Endothelial cell (in vitro differentiated cells): Measurements from ENCODE around the gene EVI5L. TPM values are rescaled to one million over a fixed set of nuclear protein-coding genes. Genes with fewer than 3 reads are reported as not detected.

ENCODE experiments used
- DNase-seq: peaks from one replicate; pipeline ENCODE4 v3.0.0; 2021; ENCODE audit warnings: low spot score
- H3K27ac Mint-ChIP-seq: one replicate; pipeline ENCODE4 v1.8.0; 2021; ENCODE audit warnings: mixed read lengths, inconsistent platforms; ENCODE audit not compliant: unreplicated experiment
- H3K27me3 Mint-ChIP-seq: one replicate; pipeline ENCODE4 v1.8.0; 2021; ENCODE audit warnings: mild to moderate bottlenecking, moderate library complexity, mixed read lengths, inconsistent platforms; ENCODE audit not compliant: unreplicated experiment
- H3K36me3 Mint-ChIP-seq: one replicate; pipeline ENCODE4 v1.8.0; 2021; ENCODE audit warnings: mild to moderate bottlenecking, low read depth, mixed read lengths, inconsistent platforms; ENCODE audit not compliant: unreplicated experiment
- H3K4me1 Mint-ChIP-seq: one replicate; pipeline ENCODE4 v1.8.0; 2021; ENCODE audit warnings: mild to moderate bottlenecking, mixed read lengths, inconsistent platforms; ENCODE audit not compliant: unreplicated experiment
- H3K4me3 Mint-ChIP-seq: one replicate; pipeline ENCODE4 v1.8.0; 2021; ENCODE audit warnings: mild to moderate bottlenecking, mixed read lengths, inconsistent platforms; ENCODE audit not compliant: unreplicated experiment
- H3K9me3 Mint-ChIP-seq: one replicate; pipeline ENCODE4 v1.8.0; 2021; ENCODE audit warnings: mixed read lengths, inconsistent platforms; ENCODE audit not compliant: unreplicated experiment
- total RNA-seq: library from RNA; stranded (reverse); fragmentation: NEBNext Ultra II Directional; extraction: Animal tissue kit (Norgen Biotek cat#: 25700); gene quantifications from one replicate; pipeline ENCODE4 v1.2.1, GENCODE V29; 2021; ENCODE audit not compliant: unreplicated experiment
- TF ChIP-seq, protein P1 (sequence below): fragments of 200-600 bp; sonication (generic); IDR thresholded peaks from one replicate; pipeline ENCODE4 v1.5.0; 2021; ENCODE audit warnings: antibody characterized with exemption; ENCODE audit not compliant: unreplicated experiment

Gene EVI5L
- total RNA-seq, 1 donor from 2014 or later, result 20.4 TPM

DNA sequence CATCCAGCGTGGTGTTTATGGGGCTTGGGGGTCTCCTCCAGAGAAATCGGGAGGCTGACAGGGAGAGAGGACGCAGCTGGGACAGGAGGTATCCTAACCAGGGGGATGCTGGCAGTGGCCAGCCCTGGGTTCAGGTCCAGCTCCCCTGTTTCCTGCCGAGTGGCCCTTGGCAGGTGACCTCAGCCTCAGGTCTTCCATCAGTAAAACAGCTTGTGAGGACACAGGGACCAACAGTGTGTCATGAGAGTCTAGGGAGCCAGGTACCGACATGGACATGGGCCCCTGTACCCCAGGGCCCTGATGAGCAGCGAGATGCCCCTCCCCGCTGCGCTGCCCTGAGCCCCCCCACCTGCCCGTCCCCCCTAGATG is 19.6 kb downstream of the EVI5L start:
- DNase-seq, result no peak
- no peak overlapping the region for H3K4me3 Mint-ChIP-seq
- TF ChIP-seq, protein P1, sequence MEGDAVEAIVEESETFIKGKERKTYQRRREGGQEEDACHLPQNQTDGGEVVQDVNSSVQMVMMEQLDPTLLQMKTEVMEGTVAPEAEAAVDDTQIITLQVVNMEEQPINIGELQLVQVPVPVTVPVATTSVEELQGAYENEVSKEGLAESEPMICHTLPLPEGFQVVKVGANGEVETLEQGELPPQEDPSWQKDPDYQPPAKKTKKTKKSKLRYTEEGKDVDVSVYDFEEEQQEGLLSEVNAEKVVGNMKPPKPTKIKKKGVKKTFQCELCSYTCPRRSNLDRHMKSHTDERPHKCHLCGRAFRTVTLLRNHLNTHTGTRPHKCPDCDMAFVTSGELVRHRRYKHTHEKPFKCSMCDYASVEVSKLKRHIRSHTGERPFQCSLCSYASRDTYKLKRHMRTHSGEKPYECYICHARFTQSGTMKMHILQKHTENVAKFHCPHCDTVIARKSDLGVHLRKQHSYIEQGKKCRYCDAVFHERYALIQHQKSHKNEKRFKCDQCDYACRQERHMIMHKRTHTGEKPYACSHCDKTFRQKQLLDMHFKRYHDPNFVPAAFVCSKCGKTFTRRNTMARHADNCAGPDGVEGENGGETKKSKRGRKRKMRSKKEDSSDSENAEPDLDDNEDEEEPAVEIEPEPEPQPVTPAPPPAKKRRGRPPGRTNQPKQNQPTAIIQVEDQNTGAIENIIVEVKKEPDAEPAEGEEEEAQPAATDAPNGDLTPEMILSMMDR, result no peak
- no peak overlapping the region for H3K27ac Mint-ChIP-seq
- no peaks in the 10 kb centered on the region for H3K36me3 Mint-ChIP-seq
- no peaks in the 10 kb centered on the region for H3K4me1 Mint-ChIP-seq
- no peaks in the 10 kb centered on the region for H3K9me3 Mint-ChIP-seq
- peaks cover 7% of the 10 kb centered on the region for H3K27me3 Mint-ChIP-seq

DNA sequence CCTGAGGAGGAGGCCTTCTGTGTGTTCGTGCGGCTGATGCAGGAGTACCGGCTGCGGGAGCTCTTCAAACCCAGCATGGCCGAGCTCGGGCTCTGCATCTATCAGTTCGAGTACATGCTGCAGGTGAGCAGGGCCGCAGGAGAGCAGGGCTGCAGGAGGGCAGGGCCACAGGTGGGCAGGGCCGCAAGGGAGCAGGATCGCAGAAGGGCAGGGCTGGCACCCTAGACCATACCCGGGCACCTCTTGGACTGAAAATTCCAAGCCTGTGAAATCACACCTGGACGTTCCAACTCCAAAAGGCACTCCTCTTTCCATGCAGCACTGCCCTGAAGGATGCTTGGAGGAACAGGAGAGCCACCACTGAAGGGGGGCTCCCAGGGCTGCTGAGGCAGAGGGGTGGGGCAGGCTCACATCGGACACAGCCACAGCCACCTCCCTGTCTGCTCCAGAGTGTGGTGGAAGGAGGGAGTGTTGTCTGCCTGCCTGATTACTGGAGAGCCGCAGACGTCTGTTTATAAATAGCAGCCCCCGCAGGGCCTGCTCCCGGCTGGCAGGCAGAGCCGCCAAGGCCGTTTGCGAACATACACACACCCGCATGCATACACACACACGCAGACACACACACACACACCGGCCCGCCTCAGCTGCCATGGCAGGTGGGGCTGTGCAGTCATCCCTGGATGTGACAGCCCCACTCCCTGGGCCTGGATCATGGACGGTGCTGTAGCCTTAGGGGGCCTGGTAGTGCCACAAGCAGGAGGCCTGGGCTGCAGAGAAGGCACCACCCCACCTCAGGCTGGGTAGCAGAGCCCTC is 20.2 kb downstream of the EVI5L start:
- H3K36me3 Mint-ChIP-seq, result no peaks in the 10 kb centered on the region
- H3K27me3 Mint-ChIP-seq, result peaks cover 7% of the 10 kb centered on the region
- H3K4me3 Mint-ChIP-seq, result no peak overlapping the region
- H3K9me3 Mint-ChIP-seq, result no peaks in the 10 kb centered on the region
- DNase-seq, result no peak
- no peak overlapping the region for H3K27ac Mint-ChIP-seq
- TF ChIP-seq, protein P1, result no peak
- H3K4me1 Mint-ChIP-seq, result no peaks in the 10 kb centered on the region

DNA sequence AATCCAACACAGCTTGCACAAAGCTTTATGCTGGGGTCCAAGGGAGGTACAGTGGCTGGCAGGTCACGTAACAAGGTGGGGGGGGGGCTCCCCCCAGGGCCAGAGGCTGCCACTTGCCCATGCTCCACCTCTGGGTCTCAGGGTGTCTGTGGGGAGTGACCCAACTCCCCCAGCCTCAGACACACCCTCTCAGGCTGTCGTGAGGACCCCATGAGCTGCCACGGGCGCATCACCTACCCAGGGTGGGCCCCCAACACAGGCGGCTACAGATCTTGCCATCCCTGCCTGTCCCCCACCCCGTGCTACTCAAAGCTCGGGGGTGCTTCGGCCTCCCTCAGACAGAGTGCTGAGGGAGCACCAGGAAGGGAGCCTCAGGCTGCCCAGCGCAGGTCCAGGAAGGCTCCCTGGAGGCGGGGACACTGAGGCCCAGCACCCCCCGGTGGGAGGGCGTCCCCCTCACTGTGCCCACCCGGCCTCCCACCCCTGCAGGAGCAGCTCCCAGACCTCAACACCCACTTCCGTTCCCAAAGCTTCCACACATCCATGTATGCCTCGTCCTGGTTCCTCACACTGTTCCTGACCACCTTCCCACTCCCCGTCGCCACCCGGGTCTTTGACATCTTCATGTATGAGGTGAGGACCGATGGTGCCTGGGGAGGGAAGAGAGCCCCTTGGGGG is 21.1 kb downstream of the EVI5L start:
- no peak overlapping the region for H3K4me3 Mint-ChIP-seq
- TF ChIP-seq, protein P1, result no peak
- peaks cover 8% of the 10 kb centered on the region for H3K27me3 Mint-ChIP-seq
- H3K36me3 Mint-ChIP-seq, result no peaks in the 10 kb centered on the region
- H3K4me1 Mint-ChIP-seq, result no peaks in the 10 kb centered on the region
- H3K27ac Mint-ChIP-seq, result no peak overlapping the region
- H3K9me3 Mint-ChIP-seq, result no peaks in the 10 kb centered on the region
- DNase-seq, result no peak

DNA sequence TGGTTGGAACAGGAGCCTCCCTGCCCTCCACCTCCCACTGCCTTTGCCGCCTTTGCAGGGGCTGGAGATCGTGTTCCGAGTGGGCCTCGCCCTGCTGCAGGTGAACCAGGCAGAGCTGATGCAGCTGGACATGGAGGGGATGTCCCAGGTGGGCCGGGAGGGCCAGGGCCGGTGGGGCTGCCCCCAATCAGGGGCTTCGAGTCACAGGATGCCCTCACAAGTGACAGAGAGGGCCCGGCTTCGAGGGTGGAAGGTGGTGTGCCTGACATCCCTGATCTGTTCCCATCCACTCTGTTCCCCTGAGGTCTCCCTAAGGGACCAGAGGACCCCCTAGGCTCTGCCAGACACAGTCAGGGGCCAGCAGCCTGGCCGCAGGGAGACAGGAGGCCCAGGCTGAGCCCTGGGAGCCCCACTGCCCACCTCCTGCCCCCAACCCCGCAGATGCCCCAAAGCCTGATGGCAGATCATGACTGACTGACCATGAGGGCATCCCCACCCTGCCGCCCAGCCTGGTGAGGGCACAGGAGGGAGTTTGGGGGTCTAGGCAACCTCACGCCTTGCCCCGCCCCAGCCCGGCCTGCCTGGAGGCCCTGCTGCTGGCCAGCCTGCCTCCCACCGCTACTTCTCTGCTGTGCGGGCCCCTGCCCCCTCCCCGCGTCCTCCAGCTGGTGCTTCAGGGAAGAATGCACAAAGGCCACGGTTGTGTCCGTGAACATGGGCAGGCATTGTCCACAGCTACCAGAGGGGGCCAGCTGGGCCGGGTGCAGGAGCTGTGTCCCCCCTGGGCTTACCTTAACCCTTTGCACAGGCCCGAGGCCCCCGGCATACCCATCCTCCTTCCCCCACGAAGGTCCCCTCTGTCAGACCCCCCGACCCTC is 21.8 kb downstream of the EVI5L start:
- Mint-ChIP-seq H3K9me3 (no peaks in the 10 kb centered on the region), H3K4me3 (no peak overlapping the region), H3K27me3 (peaks cover 8% of the 10 kb centered on the region), H3K27ac (no peak overlapping the region), H3K4me1 (no peaks in the 10 kb centered on the region), H3K36me3 (no peaks in the 10 kb centered on the region)
- TF ChIP-seq, protein P1, result no peak
- DNase-seq, result no peak
